ENCODE data around the gene VPS13C. TPM values are rescaled to one million over a fixed set of nuclear protein-coding genes. Genes with fewer than 3 reads are reported as not detected.
A peak's percentile ranks its signal among the peaks of the same experiment; 100 is the strongest.

VPS13C gene
- total and polyA plus RNA-seq, 2 experiments from 2014 or later: 10.2 to 20.5 TPM

- Histone ChIP-seq H3K27ac (ENCODE audit: low read depth) (no peak overlapping the region), H3K36me3 (ENCODE audit: insufficient read depth) (no peaks in the 10 kb centered on the region), H3K9me2 (ENCODE audit: insufficient read depth) (no peaks in the 10 kb centered on the region), H2AFZ (no peak overlapping the region), H3K4me2 (no peak overlapping the region), H3K4me1 (ENCODE audit: insufficient read depth) (peaks cover 9% of the 10 kb centered on the region; the same call in 1 of the 2 replicates), H3F3A (replicated peaks; ENCODE audit: low read depth) (peaks cover 4% of the 10 kb centered on the region; the same call in 1 of the 2 replicates), H3K79me2 (replicated peaks; ENCODE audit: insufficient read depth) (no peaks in the 10 kb centered on the region), H3K4me3 (no peak overlapping the region), H4K20me1 (replicated peaks; ENCODE audit: insufficient read depth) (no peaks in the 10 kb centered on the region; the same call in 1 of the 2 replicates), H3K27me3 (ENCODE audit: insufficient read depth) (peaks cover 35% of the 10 kb centered on the region)
- DNase-seq (ENCODE audit: low spot score): peak; percentile 71
- no peaks in the 10 kb centered on the region; the same call in 2 of the 3 replicates for H3K36me3 Mint-ChIP-seq (ENCODE audit: low read depth)
- peak; percentile 54 to 80 for TF ChIP-seq CTCF (conservative IDR thresholded peaks at IDR 0.05; ENCODE audit: low read depth in 2 of 2)
- no peak for TF ChIP-seq ETS1 (IDR thresholded peaks at IDR 0.05)
- no peaks in the 10 kb centered on the region for H3K9me3 Mint-ChIP-seq
- no peak overlapping the region for H3K4me3 Mint-ChIP-seq
- no peak for ATAC-seq
- H3K27me3 Mint-ChIP-seq (ENCODE audit: insufficient read depth, low read depth, poor library complexity): peaks cover 19% of the 10 kb centered on the region
- H3K4me1 Mint-ChIP-seq: peaks cover 5% of the 10 kb centered on the region
- H3K27ac Mint-ChIP-seq: no peak overlapping the region
Observed at GRCh38 chr15:62071711-62072308, 11.6 kb upstream of the VPS13C start.

- Mint-ChIP-seq H3K4me3 (no peak overlapping the region), H3K27ac (no peak overlapping the region), H3K4me1 (peaks cover 13% of the 10 kb centered on the region), H3K9me3 (no peaks in the 10 kb centered on the region), H3K36me3 (ENCODE audit: low read depth) (no peaks in the 10 kb centered on the region; the same call in 2 of the 3 replicates), H3K27me3 (ENCODE audit: insufficient read depth, low read depth, poor library complexity) (peaks cover 33% of the 10 kb centered on the region)
- Histone ChIP-seq H3K79me2 (replicated peaks; ENCODE audit: insufficient read depth) (no peaks in the 10 kb centered on the region), H3K27me3 (ENCODE audit: insufficient read depth) (peaks cover 55% of the 10 kb centered on the region), H3K4me3 (no peak overlapping the region), H3K4me2 (no peak overlapping the region), H3K4me1 (ENCODE audit: insufficient read depth) (peaks cover 18% of the 10 kb centered on the region; the same call in 1 of the 2 replicates), H3K9me2 (ENCODE audit: insufficient read depth) (no peaks in the 10 kb centered on the region), H3K27ac (ENCODE audit: low read depth) (no peak overlapping the region), H3F3A (replicated peaks; ENCODE audit: low read depth) (peaks cover 4% of the 10 kb centered on the region; the same call in 1 of the 2 replicates), H3K36me3 (ENCODE audit: insufficient read depth) (no peaks in the 10 kb centered on the region), H2AFZ (no peak overlapping the region), H4K20me1 (replicated peaks; ENCODE audit: insufficient read depth) (no peaks in the 10 kb centered on the region; the same call in 1 of the 2 replicates)
- TF ChIP-seq CREB1 (CRISPR knock-in tag; IDR thresholded peaks at IDR 0.05; ENCODE audit: low read depth): no peak
- TF ChIP-seq EZH2 (IDR thresholded peaks at IDR 0.05; ENCODE audit: low read depth, unreplicated experiment): no peak
- TF ChIP-seq ETS1 (IDR thresholded peaks at IDR 0.05): no peak
- TF ChIP-seq ZNF462 (CRISPR knock-in tag; IDR thresholded peaks at IDR 0.05): no peak
- ATAC-seq (no peak), DNase-seq (ENCODE audit: low spot score) (no peak)
Observed at GRCh38 chr15:62069551-62069950, 9.3 kb upstream of the VPS13C start.

All from GM23338 (cell line).